Activated CD8-positive, alpha-beta memory T cell treated with anti-CD3 and anti-CD28 coated beads, Interleukin-2, amount 10 ng/mL, durations not matched to agents 7 days and 5 days (primary cell): Measurements from ENCODE around the gene TRAF5. TPM values are rescaled to one million over a fixed set of nuclear protein-coding genes. Genes with fewer than 3 reads are reported as not detected.

ENCODE experiments used
- ATAC-seq: fragments of 150-1000 bp; cut with Tn5 transposase; one replicate; pipeline ENCODE4 v1.10.0; 2021; ENCODE audit warnings: moderate library complexity
- CTCF ChIA-PET: fragments of 350-600 bp; sonication (Branson Sonifier 250); formaldehyde crosslinking; loops from one replicate; lab custom pipeline; 2021; ENCODE audit warnings: antibody characterized with exemption; lab: Charles Lee
- DNase-seq: peaks from one replicate; pipeline ENCODE4 v3.0.0-alpha.2; 2020
- H3K27ac Mint-ChIP-seq: one replicate; pipeline ENCODE4 v1.8.0; 2021; ENCODE audit warnings: mild to moderate bottlenecking, mixed read lengths
- H3K27me3 Mint-ChIP-seq: one replicate; pipeline ENCODE4 v1.8.0; 2021; ENCODE audit warnings: mixed read lengths
- H3K36me3 Mint-ChIP-seq: one replicate; pipeline ENCODE4 v1.8.0; 2021; ENCODE audit warnings: mild to moderate bottlenecking, mixed read lengths
- H3K4me1 Mint-ChIP-seq: one replicate; pipeline ENCODE4 v1.8.0; 2021; ENCODE audit warnings: mixed read lengths
- H3K4me3 Mint-ChIP-seq: one replicate; pipeline ENCODE4 v1.8.0; 2021; ENCODE audit warnings: mild to moderate bottlenecking, moderate library complexity, mixed read lengths
- H3K9me3 Mint-ChIP-seq: one replicate; pipeline ENCODE4 v1.8.0; 2022; ENCODE audit warnings: low read depth, mixed read lengths
- total RNA-seq, 2 experiments: library from RNA; stranded (reverse); gene quantifications; one replicate each; pipeline ENCODE4 v1.2.3, GENCODE V29; 2021

Gene TRAF5
- total RNA-seq, 2 experiments from 2014 or later, result 49.7 to 63.2 TPM

DNA sequence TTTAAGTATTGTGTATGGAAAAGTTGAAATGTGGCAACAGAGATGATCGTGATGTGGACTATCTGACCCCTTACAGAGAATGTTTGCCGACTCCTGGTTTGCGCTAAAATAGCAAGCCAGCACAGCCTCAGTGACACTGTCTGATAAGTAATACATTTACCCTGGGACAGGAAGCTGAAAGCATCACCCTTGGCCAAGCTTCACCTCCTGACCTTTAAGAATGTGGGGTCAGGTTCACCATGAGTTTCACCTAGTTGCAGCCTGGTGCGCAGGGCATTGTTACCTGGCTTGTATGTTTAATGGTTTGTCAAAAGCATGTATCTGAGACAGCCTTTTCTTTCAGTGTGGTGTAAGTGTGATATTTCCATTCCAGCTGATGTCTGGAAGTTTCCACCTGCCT is 29.2 kb downstream of the TRAF5 start:
- Mint-ChIP-seq H3K27ac (peak overlapping the region; percentile 7), H3K36me3 (peaks cover 62% of the 10 kb centered on the region), H3K4me1 (peaks cover 51% of the 10 kb centered on the region), H3K27me3 (no peaks in the 10 kb centered on the region), H3K4me3 (no peak overlapping the region), H3K9me3 (peaks cover 10% of the 10 kb centered on the region)
- CTCF ChIA-PET, result interaction anchor here (1.0 to 1.5 kb wide), 3 partner anchors 29 to 32 kb away, joined by 3 to 7 read pairs (median 4); partner anchors contain the start of gene TRAF5
- ATAC-seq (no peak), DNase-seq (no peak)

DNA sequence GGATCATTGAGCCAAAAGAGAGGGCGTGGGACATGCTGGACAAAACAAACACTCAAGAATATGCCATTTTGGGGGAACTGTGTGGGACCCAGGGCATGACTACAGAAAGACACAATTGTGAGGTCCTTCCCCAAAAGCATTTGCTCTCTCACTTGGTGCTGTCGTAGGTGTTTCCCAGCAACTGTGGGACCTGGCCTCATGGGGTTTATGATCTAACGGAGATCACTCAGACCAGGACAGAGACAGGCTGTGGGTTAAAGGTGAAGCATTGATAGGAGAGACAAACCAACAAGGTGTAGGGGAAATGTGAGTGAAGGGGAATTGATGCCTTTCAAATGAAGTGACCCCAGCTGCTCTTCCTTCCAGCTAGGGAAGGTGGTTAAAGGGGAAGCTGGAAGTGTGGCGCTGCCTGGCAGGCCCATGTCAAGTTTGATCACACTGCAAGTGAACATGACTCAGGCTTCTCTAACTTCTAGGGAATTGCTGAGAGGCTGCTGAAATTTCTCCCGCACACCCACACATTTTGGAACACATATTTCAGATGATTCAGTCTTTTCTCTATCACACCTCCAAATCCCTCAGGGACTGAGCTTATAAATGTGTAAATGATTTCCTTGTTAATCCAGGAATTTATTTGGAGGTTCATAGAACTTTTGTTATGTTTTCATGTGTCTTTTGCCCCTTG is 30.2 kb downstream of the TRAF5 start:
- H3K4me3 Mint-ChIP-seq, result no peak overlapping the region
- ATAC-seq (no peak), DNase-seq (no peak)
- H3K27ac Mint-ChIP-seq, result no peak overlapping the region
- H3K27me3 Mint-ChIP-seq, result no peaks in the 10 kb centered on the region
- peaks cover 43% of the 10 kb centered on the region for H3K4me1 Mint-ChIP-seq
- CTCF ChIA-PET, result interaction anchor here (0.9 to 1.6 kb wide), 4 partner anchors 10 to 33 kb away, joined by 3 to 5 read pairs (median 3); partner anchors contain the start of gene TRAF5
- H3K36me3 Mint-ChIP-seq, result peaks cover 60% of the 10 kb centered on the region
- peaks cover 3% of the 10 kb centered on the region for H3K9me3 Mint-ChIP-seq

DNA sequence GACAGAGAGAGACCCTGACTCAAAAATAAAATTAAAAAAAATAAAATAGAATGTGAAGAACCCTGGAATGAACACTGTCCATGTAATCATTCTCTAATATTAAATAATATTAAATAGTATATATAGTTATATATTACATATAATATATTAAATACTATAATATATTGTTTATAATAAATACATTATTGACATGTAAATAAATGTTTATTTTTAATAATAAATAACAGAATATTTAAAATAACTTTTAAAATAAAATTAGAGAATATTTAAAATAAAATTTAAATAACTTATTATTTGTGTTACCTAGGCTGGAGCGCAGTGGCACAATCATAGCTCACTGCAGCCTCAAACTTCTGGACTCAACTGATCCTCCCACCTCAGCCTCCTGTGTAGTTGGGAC is 32.1 kb downstream of the TRAF5 start:
- no peak overlapping the region for H3K27ac Mint-ChIP-seq
- no peak overlapping the region for H3K4me3 Mint-ChIP-seq
- H3K27me3 Mint-ChIP-seq, result no peaks in the 10 kb centered on the region
- H3K36me3 Mint-ChIP-seq, result peaks cover 53% of the 10 kb centered on the region
- no peaks in the 10 kb centered on the region for H3K9me3 Mint-ChIP-seq
- no peak for ATAC-seq
- H3K4me1 Mint-ChIP-seq, result peaks cover 26% of the 10 kb centered on the region
- DNase-seq, result no peak
- CTCF ChIA-PET, result interaction anchor here (0.9 to 1.1 kb wide), 2 partner anchors 31 to 112 kb away, joined by 3 to 4 read pairs; no protein-coding TSS in a partner anchor

DNA sequence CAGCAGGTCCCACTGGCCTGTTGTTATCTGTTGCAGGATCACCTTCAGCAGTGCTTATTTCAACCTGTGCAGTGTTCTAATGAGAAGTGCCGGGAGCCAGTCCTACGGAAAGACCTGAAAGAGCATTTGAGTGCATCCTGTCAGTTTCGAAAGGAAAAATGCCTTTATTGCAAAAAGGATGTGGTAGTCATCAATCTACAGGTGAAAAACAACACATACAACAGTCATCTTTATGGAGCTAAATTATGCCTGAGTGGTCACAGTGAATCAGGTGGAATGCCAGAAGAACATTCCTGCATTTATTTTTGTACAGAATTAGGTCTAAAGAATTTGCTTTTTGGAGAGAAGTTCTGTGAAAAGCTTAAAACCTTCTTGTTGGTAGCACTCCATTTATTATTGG is 33.2 kb downstream of the TRAF5 start:
- Mint-ChIP-seq H3K9me3 (no peaks in the 10 kb centered on the region), H3K36me3 (peaks cover 52% of the 10 kb centered on the region), H3K4me3 (no peak overlapping the region), H3K27me3 (no peaks in the 10 kb centered on the region), H3K4me1 (peaks cover 17% of the 10 kb centered on the region), H3K27ac (no peak overlapping the region)
- CTCF ChIA-PET, result interaction anchor here (1.1 kb wide), 1 partner anchor 111 kb away, joined by 3 read pairs; no protein-coding TSS in a partner anchor
- ATAC-seq (no peak), DNase-seq (no peak)

DNA sequence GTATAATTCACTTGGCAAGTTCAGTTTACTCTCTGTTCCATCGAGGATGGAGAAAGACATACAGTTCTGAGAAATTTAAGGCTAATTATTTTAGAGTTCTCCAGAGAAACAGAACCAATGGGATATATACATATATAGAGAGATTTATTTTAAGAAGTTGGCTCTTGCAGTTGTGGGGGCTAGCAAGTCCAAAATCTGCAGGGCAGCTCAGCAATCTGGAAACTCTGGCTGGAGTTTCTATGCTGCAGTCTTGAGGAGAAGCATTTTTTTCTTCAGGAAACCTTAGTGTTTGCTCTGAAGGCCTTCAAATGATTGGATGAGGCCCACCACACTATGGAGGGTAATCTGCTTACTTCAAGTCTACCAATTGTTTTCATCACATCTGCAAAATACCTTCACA is 34.6 kb downstream of the TRAF5 start:
- Mint-ChIP-seq H3K4me3 (no peak overlapping the region), H3K27ac (no peak overlapping the region), H3K36me3 (peaks cover 50% of the 10 kb centered on the region), H3K4me1 (peaks cover 8% of the 10 kb centered on the region), H3K27me3 (no peaks in the 10 kb centered on the region), H3K9me3 (no peaks in the 10 kb centered on the region)
- ATAC-seq (no peak), DNase-seq (no peak)
- CTCF ChIA-PET, result no interaction called here

DNA sequence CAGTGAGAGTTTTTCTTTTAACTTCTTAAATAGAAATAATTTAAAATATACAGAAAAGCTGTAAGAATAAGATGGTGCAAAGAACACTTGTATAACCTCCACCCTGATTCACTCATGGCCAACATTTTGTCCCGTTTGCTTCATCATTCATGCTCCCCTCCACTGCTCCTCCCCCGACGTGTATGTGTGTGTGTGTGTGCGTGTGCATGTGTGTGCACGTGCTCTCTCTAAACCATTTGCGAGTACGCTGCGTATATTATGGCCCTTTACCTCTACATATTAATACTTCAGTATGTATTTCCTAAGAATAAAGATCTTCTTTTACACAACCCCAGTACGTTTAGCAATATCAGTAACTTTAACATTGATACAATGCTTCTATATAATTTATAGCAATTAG is 43.0 kb downstream of the TRAF5 start:
- no peak for DNase-seq
- peaks cover 42% of the 10 kb centered on the region for H3K36me3 Mint-ChIP-seq
- H3K27me3 Mint-ChIP-seq, result no peaks in the 10 kb centered on the region
- no peak for ATAC-seq
- H3K9me3 Mint-ChIP-seq, result no peaks in the 10 kb centered on the region
- H3K27ac Mint-ChIP-seq, result no peak overlapping the region
- no peak overlapping the region for H3K4me3 Mint-ChIP-seq
- CTCF ChIA-PET, result interaction anchor here (1.0 kb wide), 1 partner anchor 100 kb away, joined by 4 read pairs; no protein-coding TSS in a partner anchor
- H3K4me1 Mint-ChIP-seq, result peaks cover 10% of the 10 kb centered on the region

DNA sequence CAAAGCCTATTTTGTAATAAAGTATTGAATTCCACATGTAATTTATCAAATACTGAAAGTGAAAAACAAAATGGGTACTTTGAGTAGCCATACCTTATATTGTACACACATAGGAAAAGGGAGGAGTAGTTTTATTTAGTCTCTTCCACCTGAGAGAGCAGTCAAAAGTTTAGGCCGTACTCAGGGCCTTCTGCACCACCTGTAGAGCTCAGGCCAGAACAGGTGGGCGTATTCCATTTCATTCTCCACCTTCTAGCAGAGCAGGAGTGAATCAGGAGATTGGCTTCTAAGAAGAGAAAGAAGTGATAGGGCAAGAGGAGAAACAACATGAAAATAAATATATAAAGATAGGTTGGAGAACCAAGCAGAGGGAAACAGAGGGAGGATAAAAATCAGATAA is 44.0 kb downstream of the TRAF5 start:
- H3K27me3 Mint-ChIP-seq, result no peaks in the 10 kb centered on the region
- H3K9me3 Mint-ChIP-seq, result no peaks in the 10 kb centered on the region
- DNase-seq (no peak), ATAC-seq (no peak)
- peaks cover 10% of the 10 kb centered on the region for H3K4me1 Mint-ChIP-seq
- CTCF ChIA-PET, result no interaction called here
- no peak overlapping the region for H3K27ac Mint-ChIP-seq
- no peak overlapping the region for H3K4me3 Mint-ChIP-seq
- peaks cover 46% of the 10 kb centered on the region for H3K36me3 Mint-ChIP-seq

DNA sequence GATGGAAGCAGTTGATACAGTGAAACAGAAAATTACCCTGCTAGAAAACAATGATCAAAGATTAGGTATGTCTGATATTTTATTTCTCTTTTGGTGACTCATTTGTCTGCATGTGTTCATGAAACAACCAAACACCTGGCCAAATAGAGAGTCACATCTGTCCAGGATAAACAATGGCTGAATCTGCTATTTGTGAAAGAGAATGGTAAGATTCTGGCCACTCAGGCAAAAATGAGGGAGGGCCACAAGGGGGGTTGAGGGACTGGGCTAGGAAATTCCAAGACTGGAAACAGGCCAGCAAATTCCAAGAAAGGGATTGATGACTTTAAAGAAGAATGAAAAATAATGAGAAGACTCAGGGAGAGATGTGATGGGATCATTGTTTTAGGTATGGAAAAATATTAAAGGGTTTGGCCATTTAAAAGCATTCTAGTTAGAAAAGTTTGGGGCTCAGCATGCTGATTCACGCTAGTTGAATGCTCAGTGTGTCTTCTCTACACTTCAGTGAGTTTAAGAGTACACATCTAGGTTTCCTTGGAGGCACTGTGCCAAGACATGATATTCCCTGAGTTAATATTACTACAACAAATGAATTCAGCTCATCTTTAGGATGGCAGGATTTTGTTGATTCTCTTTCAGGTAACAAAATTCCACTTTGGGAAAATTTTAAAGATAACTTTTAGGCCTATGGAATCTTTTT is 44.9 kb downstream of the TRAF5 start:
- H3K36me3 Mint-ChIP-seq, result peaks cover 45% of the 10 kb centered on the region
- no peaks in the 10 kb centered on the region for H3K27me3 Mint-ChIP-seq
- no peak overlapping the region for H3K4me3 Mint-ChIP-seq
- DNase-seq (no peak), ATAC-seq (no peak)
- no peak overlapping the region for H3K27ac Mint-ChIP-seq
- no peaks in the 10 kb centered on the region for H3K9me3 Mint-ChIP-seq
- peaks cover 15% of the 10 kb centered on the region for H3K4me1 Mint-ChIP-seq
- CTCF ChIA-PET, result no interaction called here

DNA sequence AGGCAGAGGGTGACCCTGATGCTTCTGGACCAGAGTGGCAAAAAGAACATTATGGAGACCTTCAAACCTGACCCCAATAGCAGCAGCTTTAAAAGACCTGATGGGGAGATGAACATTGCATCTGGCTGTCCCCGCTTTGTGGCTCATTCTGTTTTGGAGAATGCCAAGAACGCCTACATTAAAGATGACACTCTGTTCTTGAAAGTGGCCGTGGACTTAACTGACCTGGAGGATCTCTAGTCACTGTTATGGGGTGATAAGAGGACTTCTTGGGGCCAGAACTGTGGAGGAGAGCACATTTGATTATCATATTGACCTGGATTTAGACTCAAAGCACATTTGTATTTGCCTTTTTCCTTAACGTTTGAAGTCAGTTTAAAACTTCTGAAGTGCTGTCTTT is 45.8 kb downstream of the TRAF5 start:
- CTCF ChIA-PET, result no interaction called here
- peaks cover 47% of the 10 kb centered on the region for H3K36me3 Mint-ChIP-seq
- peaks cover 22% of the 10 kb centered on the region for H3K4me1 Mint-ChIP-seq
- no peak for ATAC-seq
- no peak overlapping the region for H3K27ac Mint-ChIP-seq
- no peak for DNase-seq
- no peaks in the 10 kb centered on the region for H3K27me3 Mint-ChIP-seq
- H3K4me3 Mint-ChIP-seq, result no peak overlapping the region
- no peaks in the 10 kb centered on the region for H3K9me3 Mint-ChIP-seq

DNA sequence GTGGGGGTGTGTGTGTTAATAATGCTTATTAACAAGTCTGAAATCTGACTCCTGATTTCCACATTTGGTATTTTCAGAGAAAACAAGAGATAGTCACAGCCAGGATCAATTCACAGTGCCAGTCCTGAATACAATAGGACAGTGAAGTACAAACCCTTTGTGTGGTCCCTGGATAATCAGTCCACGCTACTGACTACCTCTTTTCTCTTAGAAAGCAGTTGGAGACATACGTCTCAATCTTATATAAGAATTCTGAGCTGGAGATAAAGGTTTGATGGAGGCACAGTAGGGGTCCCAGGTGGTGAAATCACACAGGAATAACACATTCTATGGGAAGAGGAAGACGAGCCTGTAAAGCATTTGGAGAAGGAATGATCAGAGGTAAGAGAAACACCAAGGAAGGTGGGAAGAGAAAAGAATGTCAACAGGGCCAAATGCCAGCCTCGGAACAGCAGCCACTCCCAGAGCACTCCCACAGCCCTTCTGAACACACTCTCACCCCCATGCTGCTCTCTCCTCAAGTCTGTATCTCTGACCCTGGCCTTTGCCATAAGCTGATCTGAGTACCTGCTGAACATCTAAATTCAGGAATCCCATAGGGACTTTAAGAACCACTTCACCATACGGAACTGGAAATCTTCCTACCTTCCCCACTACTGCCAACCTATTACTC is 48.6 kb downstream of the TRAF5 start:
- Mint-ChIP-seq H3K36me3 (peaks cover 49% of the 10 kb centered on the region), H3K9me3 (no peaks in the 10 kb centered on the region), H3K4me1 (peaks cover 31% of the 10 kb centered on the region), H3K4me3 (no peak overlapping the region), H3K27me3 (no peaks in the 10 kb centered on the region), H3K27ac (no peak overlapping the region)
- CTCF ChIA-PET, result no interaction called here
- ATAC-seq (no peak), DNase-seq (no peak)

DNA sequence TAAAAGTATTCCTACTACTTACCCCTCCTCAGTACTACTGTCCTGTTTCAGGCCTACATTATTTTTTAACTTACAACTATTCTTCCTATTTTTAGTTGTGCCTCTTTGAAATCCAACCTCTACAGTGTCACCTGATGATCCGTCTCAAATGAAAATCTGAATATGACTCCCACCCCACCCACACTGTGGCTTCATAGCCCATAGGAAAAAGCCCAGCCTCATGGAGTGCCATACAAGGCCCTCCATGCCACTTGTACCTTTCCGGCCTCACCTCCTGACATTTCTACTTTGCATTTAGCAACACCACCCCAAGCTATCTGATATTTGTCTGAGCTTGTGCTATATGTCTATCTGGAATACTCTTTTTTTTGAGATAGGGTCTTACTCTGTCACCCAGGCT is 49.3 kb downstream of the TRAF5 start:
- Mint-ChIP-seq H3K4me1 (peaks cover 33% of the 10 kb centered on the region), H3K4me3 (no peak overlapping the region), H3K36me3 (peaks cover 47% of the 10 kb centered on the region), H3K9me3 (no peaks in the 10 kb centered on the region), H3K27ac (no peak overlapping the region), H3K27me3 (no peaks in the 10 kb centered on the region)
- CTCF ChIA-PET, result no interaction called here
- no peak for DNase-seq
- no peak for ATAC-seq

DNA sequence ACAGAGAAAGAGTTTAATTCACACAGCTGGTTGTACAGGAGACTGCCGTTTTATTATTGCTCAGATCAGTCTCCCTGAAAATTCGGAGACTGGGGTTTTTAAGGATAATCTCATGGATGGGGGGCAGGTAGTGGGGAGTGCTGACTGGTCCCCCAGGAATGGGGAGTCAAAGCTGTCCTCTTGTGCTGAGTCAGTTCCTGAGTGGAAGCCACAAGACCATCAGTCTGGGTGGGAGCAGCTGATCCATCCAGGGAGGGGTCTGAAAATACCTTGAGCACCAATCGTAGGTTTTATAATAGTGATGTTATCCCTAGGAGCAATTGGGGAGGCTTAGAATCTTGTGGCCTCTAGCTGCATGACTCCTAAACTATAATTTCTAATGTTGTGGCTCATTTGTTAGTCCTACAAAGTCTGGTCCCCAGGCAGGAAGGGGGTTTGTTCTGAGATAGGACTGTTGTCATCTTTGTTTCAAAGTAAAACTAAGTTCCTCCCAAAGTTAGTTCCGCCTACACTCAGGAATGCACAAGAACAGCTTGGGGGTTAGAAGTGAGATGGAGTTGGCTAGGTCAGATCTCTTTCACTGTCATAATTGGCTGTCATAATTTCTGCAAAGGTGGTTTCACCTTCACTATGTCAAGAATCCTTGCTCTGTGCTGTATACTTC is 50.3 kb downstream of the TRAF5 start:
- CTCF ChIA-PET, result no interaction called here
- peaks cover 38% of the 10 kb centered on the region for H3K4me1 Mint-ChIP-seq
- H3K27ac Mint-ChIP-seq, result no peak overlapping the region
- no peak for DNase-seq
- no peaks in the 10 kb centered on the region for H3K9me3 Mint-ChIP-seq
- no peaks in the 10 kb centered on the region for H3K27me3 Mint-ChIP-seq
- peaks cover 41% of the 10 kb centered on the region for H3K36me3 Mint-ChIP-seq
- no peak for ATAC-seq
- H3K4me3 Mint-ChIP-seq, result no peak overlapping the region
